WERI-Rb-1 (cell line): ENCODE data around the gene RBM25.
A peak's percentile ranks its signal among the peaks of the same experiment; 100 is the strongest.

Experiments used
- DNase-seq: peaks from one replicate; pipeline ENCODE4 v3.0.0-alpha.2; 2020
- H3K27ac ChIP-seq: fragments of 250-450 bp; sonication (Bioruptor Pico); 2 replicates; pipeline ENCODE4 v1.5.1; 2020; ENCODE audit warnings: mild to moderate bottlenecking, moderate library complexity
- H3K27me3 ChIP-seq: fragments of 250-450 bp; sonication (Bioruptor Pico); 2 replicates; pipeline ENCODE4 v1.5.1; 2021; ENCODE audit warnings: mild to moderate bottlenecking, low read depth, moderate library complexity; ENCODE audit not compliant: insufficient read depth, severe bottlenecking
- H3K36me3 ChIP-seq: fragments of 250-450 bp; sonication (Bioruptor Pico); 2 replicates; pipeline ENCODE4 v1.5.1; 2020; ENCODE audit warnings: mild to moderate bottlenecking, moderate library complexity
- H3K4me3 ChIP-seq: 2 replicates; pipeline ENCODE4 v1.5.1; 2011; ENCODE audit warnings: low read depth, mild to moderate bottlenecking, control low read depth, low read length
- H3K9me3 ChIP-seq: fragments of 250-450 bp; sonication (Bioruptor Pico); 2 replicates; pipeline ENCODE4 v1.5.1; 2021; ENCODE audit warnings: mild to moderate bottlenecking, moderate library complexity; ENCODE audit not compliant: severe bottlenecking
- TF ChIP-seq, protein P1 (sequence below): IDR thresholded peaks from 2 replicates; pipeline ENCODE4 v1.5.1; 2011; ENCODE audit warnings: low read depth, mild to moderate bottlenecking, control low read depth, inconsistent platforms, low read length

The RBM25 gene

DNA sequence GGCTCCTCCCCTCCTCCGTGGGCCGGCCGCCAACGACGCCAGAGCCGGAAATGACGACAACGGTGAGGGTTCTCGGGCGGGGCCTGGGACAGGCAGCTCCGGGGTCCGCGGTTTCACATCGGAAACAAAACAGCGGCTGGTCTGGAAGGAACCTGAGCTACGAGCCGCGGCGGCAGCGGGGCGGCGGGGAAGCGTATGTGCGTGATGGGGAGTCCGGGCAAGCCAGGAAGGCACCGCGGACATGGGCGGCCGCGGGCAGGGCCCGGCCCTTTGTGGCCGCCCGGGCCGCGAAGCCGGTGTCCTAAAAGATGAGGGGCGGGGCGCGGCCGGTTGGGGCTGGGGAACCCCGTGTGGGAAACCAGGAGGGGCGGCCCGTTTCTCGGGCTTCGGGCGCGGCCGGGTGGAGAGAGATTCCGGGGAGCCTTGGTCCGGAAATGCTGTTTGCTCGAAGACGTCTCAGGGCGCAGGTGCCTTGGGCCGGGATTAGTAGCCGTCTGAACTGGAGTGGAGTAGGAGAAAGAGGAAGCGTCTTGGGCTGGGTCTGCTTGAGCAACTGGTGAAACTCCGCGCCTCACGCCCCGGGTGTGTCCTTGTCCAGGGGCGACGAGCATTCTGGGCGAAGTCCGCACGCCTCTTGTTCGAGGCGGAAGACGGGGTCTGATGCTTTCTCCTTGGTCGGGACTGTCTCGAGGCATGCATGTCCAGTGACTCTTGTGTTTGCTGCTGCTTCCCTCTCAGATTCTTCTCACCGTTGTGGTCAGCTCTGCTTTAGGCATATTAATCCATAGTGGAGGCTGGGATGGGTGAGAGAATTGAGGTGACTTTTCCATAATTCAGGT, 78.3 kb downstream of the RBM25 start, which contains the start of gene PSEN1:
Gene PSEN1 (plus strand): TSS at position 121 of the 839 bp plus-strand sequence. CDS start 11,513 bp downstream, outside the sequence.
- TF ChIP-seq, protein P1, sequence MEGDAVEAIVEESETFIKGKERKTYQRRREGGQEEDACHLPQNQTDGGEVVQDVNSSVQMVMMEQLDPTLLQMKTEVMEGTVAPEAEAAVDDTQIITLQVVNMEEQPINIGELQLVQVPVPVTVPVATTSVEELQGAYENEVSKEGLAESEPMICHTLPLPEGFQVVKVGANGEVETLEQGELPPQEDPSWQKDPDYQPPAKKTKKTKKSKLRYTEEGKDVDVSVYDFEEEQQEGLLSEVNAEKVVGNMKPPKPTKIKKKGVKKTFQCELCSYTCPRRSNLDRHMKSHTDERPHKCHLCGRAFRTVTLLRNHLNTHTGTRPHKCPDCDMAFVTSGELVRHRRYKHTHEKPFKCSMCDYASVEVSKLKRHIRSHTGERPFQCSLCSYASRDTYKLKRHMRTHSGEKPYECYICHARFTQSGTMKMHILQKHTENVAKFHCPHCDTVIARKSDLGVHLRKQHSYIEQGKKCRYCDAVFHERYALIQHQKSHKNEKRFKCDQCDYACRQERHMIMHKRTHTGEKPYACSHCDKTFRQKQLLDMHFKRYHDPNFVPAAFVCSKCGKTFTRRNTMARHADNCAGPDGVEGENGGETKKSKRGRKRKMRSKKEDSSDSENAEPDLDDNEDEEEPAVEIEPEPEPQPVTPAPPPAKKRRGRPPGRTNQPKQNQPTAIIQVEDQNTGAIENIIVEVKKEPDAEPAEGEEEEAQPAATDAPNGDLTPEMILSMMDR = no peak
- DNase-seq = peak; percentile 96
- peaks cover 8% of the 10 kb centered on the region for H3K9me3 ChIP-seq
- peak within 1 kb of the TSS; percentile 71 for H3K4me3 ChIP-seq
- H3K36me3 ChIP-seq = peaks cover 3% of the 10 kb centered on the region; the same call in 1 of the 2 replicates
- peak within 1 kb of the TSS; percentile 72 for H3K27ac ChIP-seq
- H3K27me3 ChIP-seq = no peaks in the 10 kb centered on the region

DNA sequence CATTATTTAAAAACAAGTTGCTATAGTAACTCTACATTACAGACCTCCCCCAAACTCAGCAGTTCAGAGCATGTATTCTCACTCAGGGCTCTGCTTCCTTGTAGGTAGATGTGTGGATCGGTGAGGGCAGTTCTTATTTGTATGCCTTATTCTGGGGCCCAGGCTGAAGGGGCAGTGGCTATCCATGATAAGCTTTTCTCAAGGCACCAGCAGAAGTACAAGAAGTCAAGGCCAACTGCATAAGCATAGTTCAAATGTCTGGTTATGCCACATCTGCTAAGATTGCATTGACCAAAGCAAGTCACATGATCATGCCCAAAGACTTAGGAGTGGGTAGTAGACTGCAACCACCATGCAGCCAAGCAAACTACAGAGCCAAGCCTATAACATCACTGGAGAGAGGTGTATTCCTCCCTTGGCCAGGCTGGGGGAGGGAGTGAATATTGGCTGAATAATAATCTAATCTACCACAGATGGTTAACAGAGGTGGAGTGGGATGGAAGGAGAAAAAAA, 82.5 kb downstream of the RBM25 start:
- DNase-seq = no peak
- peaks cover 5% of the 10 kb centered on the region; the same call in 1 of the 2 replicates for H3K36me3 ChIP-seq
- H3K27me3 ChIP-seq = no peaks in the 10 kb centered on the region
- TF ChIP-seq, protein P1 = no peak
- H3K27ac ChIP-seq = no peak overlapping the region
- H3K9me3 ChIP-seq = no peaks in the 10 kb centered on the region
- H3K4me3 ChIP-seq = no peak overlapping the region

DNA sequence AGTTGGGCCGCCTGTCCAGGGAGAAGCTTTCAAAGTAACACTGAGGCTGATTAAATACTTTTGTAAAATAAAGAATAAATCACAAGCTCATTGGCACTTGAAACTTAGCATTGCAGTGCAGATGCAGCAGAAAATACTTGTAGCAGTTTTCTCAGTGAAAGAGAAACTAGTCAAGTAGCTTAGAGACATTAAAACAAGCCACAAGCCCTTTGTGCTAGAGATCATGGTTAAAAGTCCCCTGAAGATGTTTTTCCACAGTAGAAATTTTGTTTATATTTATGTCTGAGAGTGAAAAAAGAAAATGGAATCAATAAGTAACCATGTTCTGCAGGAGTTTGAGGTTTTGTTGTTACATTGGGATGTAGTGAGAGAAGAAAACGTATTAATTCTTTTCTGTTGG, 83.9 kb downstream of the RBM25 start:
- H3K27me3 ChIP-seq = no peaks in the 10 kb centered on the region
- H3K27ac ChIP-seq = no peak overlapping the region
- no peak for DNase-seq
- H3K9me3 ChIP-seq = no peaks in the 10 kb centered on the region
- peaks cover 5% of the 10 kb centered on the region for H3K36me3 ChIP-seq
- TF ChIP-seq, protein P1 = no peak
- no peak overlapping the region for H3K4me3 ChIP-seq

DNA sequence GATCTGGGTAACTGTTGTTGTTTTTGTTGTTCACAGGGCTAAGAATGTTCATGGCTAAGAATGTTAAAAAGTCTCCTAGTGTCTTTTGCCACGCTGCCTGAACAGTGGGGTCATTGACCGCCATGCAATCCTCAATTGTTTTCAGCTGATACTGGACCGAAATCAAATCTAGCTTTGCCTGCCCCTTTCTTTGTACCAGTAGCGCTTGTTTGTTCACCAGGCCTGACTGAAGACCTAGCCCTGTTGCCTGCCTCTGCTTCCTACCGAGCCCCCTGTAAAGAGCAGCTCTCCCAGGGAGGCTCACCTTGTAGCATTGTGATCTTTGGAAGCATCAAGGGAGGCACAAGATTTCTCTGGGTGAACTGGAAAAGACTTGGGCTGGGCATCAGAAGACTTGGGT, 84.7 kb downstream of the RBM25 start:
- no peak overlapping the region for H3K4me3 ChIP-seq
- no peaks in the 10 kb centered on the region for H3K27me3 ChIP-seq
- no peaks in the 10 kb centered on the region for H3K9me3 ChIP-seq
- TF ChIP-seq, protein P1 = no peak
- DNase-seq = no peak
- H3K36me3 ChIP-seq = peaks cover 9% of the 10 kb centered on the region
- no peak overlapping the region for H3K27ac ChIP-seq

DNA sequence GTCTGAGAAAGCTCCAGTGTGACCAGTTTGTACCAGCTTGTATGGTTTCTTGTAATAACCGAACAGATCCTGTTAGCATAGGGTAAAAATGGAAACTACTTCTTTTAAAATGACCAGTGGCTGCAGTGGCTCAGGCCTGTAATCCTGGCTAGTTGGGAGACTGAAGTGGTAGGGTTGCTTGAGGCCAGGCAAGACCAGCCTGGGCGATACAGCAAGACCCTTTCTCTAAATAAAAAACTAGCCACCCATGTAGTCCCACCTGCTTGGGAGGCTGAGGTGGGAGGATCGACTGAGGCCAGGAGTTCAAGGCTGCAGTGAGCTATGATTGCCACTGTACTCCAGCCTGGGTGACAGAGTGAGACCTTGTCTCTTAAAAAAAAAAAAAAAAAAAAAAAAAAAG, 85.3 kb downstream of the RBM25 start:
- DNase-seq = no peak
- no peak overlapping the region for H3K27ac ChIP-seq
- H3K9me3 ChIP-seq = no peaks in the 10 kb centered on the region
- H3K36me3 ChIP-seq = peaks cover 15% of the 10 kb centered on the region
- no peaks in the 10 kb centered on the region for H3K27me3 ChIP-seq
- TF ChIP-seq, protein P1 = no peak
- no peak overlapping the region for H3K4me3 ChIP-seq
